GM19099 (cell line): ENCODE data around the gene EHD2.

ENCODE experiments used
- POLR2A ChIP-seq: IDR thresholded peaks from 3 replicates; pipeline ENCODE4 v1.6.1; 2011; ENCODE audit warnings: low read depth; ENCODE audit not compliant: insufficient read length; ENCODE audit errors: extremely low read depth

EHD2 gene

DNA sequence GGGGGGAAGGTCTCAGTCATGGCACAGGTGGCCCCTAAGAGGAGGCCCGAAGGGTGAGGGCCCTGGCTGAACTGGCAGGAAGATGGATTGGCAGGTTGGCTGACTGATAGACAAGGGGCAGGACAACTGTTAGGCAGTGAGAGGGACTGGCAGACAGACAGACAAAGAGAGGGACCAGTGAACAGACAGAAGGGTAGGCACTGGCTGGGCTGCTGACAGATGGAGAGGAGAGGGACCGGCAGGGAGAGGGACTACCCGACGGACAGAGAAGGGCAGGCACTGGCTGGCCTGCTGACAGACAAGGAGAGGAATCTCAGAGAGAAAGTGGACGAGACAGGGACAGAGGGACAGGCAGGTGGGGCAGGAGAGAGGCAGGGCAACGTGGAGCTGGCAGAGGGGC, 31.8 kb upstream of the EHD2 start:
- TF ChIP-seq POLR2A: no peak

DNA sequence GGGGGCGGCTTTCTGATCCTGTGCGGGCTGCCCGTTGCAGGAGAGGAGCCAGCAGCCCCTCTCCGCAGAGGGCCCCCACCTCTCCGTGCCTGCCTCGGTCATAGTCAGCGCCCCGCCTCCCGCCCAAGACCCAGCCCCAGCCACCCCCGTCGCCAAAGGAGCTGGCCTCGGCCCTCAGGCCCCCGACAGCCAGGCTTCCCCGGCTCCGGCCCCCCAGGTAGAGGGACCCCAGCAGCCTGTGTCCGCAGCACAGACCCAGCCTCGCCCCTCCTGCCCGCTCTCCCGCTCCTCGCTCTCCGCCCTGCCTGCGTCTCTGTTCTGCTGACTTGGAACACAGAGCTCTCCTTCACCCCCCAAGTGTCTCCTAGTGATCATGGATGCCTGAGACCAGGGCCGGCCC, 31.3 kb upstream of the EHD2 start:
- TF ChIP-seq POLR2A: no peak

GRCh38 chr19:47682939-47683338, 30.3 kb upstream of the EHD2 start:
- no peak for TF ChIP-seq POLR2A

DNA sequence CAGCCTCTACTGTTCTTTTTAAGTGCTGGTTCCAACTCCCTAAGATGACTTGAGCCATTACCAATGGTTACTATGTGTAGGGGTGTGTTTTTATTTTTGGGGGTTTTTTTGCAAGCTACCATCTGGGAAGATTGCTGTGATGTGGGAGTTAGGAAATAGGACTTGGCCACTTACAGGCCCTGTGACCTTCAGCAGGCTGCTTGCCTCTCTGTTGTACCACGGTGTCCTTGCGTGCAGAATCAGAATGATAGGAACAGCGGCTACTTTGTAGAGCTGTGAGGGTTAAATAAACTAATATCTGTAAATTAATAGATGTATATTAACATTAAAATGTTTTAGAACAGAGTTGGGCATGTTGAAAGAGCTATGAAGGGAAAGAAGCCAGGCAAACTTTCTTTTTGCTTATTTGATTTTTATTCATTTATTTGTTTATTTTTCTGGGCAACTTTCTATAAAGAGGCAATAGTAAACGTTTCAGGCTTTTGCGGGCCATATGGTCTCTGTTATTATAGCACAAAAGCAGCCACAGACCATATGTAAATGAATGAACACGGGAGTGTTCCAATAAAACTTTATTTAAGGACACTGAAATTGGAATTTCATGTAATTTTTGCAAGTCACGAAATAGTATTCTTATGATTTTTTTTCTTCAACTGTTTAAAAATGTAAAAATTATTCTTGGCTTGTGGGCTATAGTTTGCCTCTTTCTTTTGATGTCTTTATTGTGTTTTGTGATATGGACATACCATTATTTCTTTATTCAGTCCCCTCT, 26.4 kb upstream of the EHD2 start:
- no peak for TF ChIP-seq POLR2A

- no peak for TF ChIP-seq POLR2A
Observed at GRCh38 chr19:47687906-47688305, 25.3 kb upstream of the EHD2 start.

DNA sequence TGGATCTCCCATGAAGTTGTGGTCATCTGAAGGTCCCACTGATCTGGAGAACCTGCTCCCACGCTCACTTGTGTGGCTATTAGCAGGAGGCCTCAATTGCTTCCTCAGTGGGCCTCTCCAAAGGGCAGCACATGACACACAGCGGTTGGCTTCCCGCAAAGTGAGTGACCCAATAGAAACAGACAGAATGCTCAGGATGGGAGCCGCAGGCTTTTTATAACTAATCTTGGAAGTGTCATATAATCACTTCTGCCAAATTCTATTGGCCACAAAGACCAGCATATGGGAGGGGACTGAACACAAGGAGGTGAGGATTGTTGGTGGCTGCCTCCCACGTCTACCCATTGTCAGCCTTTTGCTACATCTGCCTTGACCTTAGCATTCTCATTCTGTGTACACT, 22.1 kb upstream of the EHD2 start:
- TF ChIP-seq POLR2A: no peak

DNA sequence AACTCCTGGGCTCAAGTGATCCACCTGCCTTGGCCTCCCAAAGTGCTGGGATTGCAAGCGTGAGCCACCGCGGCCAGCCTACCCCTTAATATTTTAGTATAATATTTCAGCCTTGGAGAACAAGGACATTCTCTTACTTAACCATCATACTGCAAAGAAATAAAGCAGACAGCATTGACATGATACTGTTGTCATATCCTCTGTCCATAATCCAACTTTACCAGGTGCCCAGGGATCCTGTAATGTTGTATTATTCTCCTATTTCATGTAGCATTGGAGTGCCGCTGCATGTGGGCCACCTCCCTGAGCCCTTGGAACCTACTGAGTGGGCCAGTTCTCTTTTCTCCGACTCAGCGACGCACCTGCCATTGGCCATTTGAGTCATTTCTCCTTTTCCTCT, 21.4 kb upstream of the EHD2 start:
- TF ChIP-seq POLR2A: no peak

GRCh38 chr19:47693489-47693888, 19.7 kb upstream of the EHD2 start:
- TF ChIP-seq POLR2A: no peak

DNA sequence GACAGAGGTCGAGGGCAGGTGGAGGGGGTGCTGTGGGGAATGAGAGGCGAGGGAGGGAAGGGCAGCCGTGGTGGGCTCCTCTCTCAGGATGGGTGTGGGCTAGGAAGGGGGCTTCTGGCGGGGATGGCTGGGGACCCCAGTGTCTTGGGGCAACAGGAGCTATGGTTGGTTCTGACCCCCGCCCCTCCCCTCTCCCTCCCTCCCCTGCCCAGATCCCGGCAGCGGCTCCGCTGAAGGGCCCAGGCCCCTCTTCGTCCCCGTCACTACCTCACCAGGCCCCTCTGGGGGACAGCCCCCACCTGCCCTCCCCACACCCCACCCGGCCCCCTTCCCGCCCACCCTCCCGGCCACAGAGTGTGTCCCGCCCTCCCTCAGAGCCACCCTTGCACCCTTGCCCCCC, 19.3 kb upstream of the EHD2 start:
- TF ChIP-seq POLR2A: no peak

GRCh38 chr19:47694466-47695273, 18.6 kb upstream of the EHD2 start:
- no peak for TF ChIP-seq POLR2A

- no peak for TF ChIP-seq POLR2A
Observed at GRCh38 chr19:47695533-47696262, 17.5 kb upstream of the EHD2 start.

DNA sequence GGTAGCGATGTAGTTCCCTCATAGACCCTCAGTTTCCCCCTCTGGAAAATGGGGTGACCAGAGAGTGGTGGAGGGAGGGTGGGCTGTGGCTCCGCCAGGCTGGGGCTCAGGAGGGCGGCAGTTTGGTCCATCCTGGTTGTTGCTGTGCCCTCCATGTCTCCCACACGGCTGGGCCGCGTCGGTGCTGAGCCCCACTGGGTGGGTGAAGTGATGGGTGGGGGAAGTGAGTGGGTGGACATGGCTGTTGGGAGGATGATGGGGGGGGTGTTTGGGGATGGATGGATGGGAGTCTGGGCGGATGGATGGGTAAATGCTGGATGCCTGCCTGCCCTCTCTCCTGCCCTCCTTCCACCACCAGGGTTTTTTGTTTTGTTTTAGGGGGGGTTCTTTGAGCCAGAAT, 16.6 kb upstream of the EHD2 start:
- no peak for TF ChIP-seq POLR2A

GRCh38 chr19:47697863-47698609, 15.2 kb upstream of the EHD2 start:
- TF ChIP-seq POLR2A: no peak

DNA sequence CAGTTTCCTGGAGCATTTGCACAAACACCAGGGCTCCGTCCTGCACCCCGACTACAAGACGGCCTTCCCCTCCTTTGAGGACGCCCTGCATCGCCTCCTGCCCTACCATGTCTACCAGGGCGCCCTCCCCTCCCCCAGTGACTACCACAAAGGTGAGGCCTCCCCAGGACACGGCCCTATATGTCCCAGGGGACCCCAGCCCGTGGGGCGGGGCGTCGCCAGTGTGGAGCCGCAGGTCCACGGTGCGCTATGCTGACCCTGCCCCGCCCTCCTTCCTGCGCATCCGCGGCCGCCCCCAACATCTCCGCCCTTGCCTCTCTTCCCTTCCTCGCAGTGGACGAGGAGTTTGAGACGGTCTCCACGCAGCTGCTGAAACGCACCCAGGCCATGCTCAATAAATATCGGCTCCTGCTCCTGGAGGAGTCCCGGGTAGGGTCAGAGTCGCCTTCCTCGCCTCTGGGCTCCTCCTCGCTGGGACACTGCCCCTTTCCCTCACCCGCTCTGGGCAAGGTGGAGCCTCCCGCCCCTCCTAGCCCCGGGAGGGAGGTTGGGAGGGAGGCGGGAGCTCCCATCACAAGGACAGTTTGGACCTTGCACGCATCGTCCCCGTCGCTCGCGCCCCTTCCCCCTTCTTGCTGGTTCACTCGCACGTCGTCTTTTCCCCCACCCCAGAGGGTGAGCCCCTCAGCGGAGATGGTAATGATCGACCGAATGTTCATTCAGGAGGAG, 14.4 kb upstream of the EHD2 start:
- TF ChIP-seq POLR2A: no peak
